NCI-H69 (cell line): ENCODE measurements around the gene TRIM45.

Source experiments
- DNase-seq: peaks from one replicate; lab custom pipeline; 2025; lab: John Stamatoyannopoulos, UW

TRIM45 gene

DNA sequence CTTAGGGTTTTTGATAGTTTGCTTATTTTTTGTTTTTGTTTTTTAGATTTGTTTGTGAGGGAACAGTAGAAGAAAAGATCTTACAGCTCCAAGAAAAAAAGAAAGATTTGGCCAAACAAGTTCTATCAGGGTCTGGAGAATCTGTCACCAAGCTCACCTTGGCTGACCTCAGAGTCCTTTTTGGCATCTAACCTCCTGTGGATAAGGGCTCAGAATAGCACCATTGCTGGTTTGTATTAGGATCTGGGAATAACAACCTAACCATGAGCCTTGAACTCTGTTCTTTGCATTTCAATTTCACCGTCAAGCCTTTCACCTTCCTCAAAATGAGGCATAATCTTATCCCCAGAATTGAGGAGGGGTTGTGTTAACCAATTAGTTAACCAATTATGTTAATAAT lies 20.2 kb downstream of the TRIM45 start:
- DNase-seq = no peak

GRCh38 chr1:117098287-117098890 lies 23.2 kb downstream of the TRIM45 start:
- DNase-seq = no peak

DNA sequence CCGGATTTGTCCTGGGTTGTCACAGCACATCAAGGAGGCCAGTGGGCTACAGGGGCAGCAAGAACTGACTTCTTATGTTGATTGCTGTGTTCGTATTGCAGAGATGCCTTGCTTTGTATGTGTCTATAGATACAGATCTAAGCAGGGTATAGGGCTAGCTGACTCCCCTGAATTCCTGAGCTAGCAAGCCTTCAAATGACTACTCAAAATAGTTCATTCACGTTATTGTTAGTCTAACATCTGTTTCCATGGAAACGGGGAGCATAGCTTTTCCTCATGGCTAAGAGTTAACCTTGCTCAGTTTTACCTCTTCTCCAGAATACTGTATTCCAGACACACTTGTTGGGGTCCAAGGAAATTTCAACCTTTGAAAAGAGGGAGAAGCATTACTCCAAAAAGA lies 24.1 kb downstream of the TRIM45 start:
- DNase-seq = no peak

DNA sequence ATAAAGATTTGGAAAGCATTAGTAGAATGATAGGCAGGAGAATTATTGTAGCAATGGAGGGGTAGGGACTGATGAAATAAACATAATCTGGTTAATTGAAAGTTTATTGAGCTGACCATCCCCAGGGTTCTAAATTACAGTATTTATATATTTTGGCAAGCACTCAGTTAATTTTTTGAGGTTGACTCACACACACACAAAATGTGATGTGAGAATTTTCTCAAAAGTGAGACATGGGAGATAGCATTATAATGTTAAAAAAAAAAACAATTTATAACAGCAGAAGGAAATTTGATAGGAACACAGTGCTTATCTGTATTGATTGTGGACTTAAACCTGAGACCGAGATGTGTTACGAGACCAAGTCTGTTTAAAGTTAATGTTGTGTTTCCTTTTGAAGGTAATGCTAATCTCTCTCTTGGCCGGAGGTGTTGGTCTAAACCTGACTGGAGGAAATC lies 24.6 kb downstream of the TRIM45 start:
- DNase-seq = peak; percentile 13

GRCh38 chr1:117094841-117095604 lies 26.5 kb downstream of the TRIM45 start:
- DNase-seq = peak; percentile 36

DNA sequence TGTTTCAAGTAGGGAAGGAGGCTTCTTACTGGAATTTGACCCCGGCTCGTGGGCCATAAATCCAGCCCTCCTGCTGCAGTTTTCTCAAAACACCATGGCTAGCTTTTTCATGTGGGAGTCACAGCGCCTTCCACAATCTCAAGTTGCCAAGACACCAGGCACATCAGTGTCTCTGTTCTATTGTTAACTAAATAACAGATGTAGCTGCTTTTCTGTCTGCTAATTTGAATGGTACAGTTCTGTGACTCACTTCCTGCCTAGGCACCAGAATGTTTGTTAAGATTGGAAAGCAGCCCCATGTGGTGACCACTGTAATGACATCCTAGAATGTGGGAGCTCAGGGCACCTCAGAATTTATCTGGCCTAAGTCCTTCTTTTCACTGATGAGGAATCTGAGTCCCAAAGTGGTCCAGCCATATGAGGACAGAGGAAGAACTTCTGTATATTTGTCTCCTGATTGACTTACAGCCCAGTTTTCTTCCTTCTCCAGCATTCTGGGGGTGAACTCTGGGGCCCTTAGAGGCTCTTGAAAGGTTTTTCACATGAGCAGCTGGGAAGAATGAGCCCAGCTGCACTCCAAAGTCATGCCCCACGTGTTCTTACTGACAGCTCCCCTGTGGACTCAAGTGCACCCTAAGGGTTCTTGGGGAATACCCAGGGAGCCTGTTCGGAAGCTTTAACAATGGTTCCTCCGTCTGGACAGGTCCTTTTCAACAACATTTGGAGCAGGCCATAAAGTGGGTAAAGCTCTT lies 27.5 kb downstream of the TRIM45 start:
- DNase-seq = peak; percentile 87

GRCh38 chr1:117093091-117093534 lies 28.4 kb downstream of the TRIM45 start:
- peak; percentile 45 for DNase-seq

DNA sequence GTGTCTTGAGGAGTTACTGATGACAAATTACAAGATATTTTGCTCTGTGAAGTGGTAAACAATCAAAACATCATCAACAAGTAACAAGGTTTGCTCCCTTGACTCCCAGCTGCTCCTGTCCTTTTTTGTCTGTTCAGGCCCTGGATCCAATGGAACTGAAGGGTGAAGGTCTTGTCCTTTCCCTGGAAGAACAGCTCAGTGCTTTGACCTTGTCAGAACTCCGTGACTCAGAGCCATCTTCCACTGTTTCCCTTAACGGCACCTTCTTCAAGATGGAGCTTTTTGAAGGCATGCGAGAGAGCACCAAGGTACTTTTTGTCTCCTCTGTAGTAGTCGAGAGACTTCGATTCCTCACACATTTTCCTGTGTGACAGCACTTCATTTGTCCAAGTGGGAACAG lies 29.0 kb downstream of the TRIM45 start:
- DNase-seq = no peak

DNA sequence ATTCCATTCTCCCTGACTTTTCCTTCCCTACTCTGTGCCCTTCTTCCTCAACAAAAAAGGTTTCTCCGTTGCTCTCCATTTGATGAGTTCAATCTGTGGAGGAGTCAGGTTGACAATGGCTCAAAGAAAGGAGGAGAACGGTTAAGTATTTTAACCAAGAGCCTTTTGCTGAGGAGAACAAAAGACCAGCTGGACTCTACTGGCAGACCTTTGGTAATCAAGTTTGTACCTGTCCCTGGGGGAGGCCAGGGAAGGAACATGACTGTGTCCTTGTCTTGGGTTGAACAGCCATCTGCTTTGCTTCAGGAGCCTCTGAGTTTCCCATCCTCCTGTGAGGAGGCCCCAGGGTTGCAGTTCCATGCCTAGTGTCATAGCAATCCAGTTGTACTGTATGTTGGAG lies 31.6 kb downstream of the TRIM45 start:
- peak; percentile 58 for DNase-seq

DNA sequence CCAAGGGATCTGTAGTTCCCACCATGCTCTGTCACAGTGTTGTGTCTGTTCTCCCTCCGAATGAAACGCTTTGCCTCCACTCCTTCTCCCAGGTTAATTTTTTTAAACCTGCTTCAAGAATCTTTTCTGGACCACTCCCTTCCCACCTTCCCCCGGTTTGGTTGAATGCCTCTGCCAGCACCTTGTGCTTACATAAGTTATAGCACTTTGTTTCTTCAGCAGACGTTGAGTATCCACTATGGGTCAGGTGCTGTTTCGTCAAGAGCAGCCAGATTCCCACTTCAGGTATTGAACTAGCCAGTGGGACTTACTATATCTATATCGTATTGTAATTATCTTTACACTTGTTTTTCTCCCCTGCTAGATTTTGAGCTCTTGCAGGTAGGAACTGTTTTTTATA lies 33.9 kb downstream of the TRIM45 start:
- DNase-seq = no peak

- no peak for DNase-seq
These were observed 37.3 kb downstream of the TRIM45 start for GRCh38 chr1:117084231-117084630.

DNA sequence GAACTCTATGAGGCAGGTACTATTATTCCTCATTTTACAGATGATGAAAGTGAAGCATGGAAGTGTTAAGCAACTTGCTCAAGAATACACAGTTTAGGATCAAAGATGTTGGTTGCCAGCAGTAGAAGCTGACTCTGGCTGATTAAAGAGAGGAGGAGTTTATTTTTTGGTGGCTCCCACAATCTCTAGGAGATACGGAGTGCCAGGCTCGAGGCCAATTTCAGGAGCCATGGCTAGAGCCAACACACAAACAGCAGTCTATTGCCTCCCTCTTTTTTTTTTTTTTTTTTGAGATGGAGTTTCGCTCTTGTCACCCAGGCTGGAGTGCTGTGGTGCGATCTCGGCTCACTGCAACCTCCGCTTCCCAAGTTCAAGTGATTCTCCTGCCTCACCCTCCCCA lies 41.8 kb downstream of the TRIM45 start:
- DNase-seq = no peak

DNA sequence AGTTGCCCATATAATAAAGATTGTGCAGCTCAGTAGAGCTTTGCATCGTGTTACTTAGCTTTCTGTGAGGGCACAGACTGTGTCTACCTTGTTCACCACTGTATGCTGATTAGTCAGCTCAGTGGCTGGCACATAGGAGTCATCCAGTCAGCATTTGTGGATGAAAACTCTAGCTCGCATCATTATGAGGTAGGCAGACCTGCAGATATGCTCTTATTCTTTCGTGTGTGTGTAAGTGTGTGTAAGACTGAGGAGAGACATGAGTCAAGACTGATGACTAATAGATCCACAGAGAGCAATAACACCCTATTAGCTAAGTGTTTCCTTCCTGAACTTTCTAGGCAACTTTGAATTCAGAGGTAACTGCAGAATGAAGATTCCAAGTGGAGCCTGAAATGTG lies 44.3 kb downstream of the TRIM45 start:
- no peak for DNase-seq

GRCh38 chr1:117076648-117077047 lies 44.9 kb downstream of the TRIM45 start:
- no peak for DNase-seq

- no peak for DNase-seq
These were observed 51.4 kb downstream of the TRIM45 start for GRCh38 chr1:117070124-117070523.

GRCh38 chr1:117069220-117069844 lies 52.2 kb downstream of the TRIM45 start:
- peak; percentile 65 for DNase-seq

DNA sequence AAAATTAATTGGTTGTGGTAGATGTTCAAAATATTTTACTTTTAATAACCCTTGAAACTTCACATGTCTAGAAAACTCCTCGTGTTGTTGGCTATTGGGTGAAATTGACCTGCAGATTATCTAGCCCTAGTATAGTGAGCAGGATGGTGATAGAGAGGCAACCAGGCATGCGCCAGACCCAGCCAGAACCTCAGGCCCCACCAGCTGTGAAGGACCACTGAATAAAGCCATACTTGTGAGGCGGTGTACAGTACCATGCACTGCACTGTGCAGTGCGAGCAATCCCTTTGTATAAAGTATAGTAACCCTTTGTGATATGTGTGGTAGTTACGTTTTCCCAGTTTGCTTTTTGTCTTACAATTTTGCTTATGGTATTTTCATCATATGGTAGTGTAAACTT lies 53.0 kb downstream of the TRIM45 start:
- no peak for DNase-seq

DNA sequence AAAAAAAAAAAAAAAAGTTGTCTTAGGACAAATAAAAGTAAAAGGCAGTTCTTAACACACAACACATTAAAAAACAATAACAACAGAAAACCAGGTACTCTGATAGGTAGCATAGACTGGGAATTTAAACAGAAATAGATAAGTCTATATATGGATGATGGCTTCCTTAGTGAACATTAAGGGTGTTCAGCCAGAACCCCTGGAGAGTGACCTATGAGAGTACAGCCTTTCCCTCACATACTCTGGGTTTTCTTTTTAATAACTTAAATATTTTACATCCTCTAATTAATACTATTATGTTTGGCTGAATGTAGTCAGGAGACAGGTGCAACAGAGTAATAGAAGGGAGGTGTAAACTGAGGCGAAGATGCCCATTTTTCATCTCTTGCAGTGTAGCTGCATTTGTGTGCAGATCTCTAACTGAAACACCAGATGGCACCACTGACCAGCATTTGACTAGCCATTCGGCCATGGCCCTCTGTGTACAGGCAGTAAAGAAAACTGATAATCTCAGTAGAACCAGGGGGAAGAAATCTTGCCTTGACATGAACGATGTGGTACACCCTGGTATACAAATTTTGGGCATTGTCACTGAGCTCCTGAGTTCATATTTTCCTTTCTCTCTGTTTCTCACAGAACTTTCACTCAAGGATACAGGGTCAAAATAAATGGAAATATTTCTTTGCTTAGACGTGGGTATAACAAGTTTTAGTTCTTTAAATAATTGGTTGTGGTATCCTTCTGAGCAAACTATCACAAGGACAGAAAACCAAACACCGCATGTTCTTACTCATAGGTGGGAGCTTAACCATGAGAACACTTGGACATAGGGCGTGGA lies 53.8 kb downstream of the TRIM45 start:
- peak; percentile 66 for DNase-seq

DNA sequence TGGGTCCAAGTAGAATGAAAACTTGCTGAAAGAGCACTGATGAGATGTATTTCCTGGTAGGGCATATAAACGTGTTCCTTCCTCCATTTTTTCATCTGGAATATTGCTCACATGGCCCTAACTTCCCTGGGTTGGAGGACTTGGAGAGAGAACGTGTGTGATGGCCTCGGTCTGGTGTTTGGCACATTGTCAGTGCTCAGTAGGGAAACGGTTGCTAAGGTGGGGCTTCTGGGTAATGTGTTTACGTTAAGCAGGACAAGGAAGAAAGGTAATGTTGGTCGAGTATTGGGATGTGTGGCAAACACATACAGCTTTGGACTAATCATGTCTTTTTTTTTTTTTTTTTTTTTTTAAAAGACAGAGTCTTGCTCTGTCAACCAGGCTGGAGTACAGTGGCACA lies 55.2 kb downstream of the TRIM45 start:
- DNase-seq = no peak

DNA sequence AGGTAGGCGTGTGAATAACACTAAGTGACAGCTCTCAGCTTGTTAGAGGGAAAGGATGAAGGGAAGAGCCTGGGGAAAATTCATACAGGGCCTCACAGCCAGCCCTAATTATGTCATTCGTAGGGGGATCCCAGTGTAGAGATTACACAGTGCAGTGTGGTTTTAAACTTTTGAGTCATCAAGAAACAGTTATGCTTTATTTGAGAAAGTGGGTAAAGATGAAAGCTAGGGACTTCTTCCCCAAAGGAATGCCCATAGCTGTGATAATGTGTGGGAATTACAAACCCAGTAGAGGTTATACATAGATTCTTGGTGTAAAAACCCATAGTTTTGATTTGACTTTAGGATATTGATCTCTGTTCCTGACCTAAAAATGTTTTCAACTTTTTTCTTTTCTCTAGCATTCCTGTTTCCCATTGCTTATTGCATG lies 59.5 kb downstream of the TRIM45 start:
- no peak for DNase-seq
